HG02943 (cell line): ENCODE measurements around the gene CTNNA2.

ENCODE experiments used
- ATAC-seq: cut with Tn5 transposase; IDR thresholded peaks from one replicate; pipeline ENCODE4 v1.9.1; 2021; ENCODE audit warnings: mild to moderate bottlenecking, low read depth, moderate library complexity; ENCODE audit not compliant: unreplicated experiment

Gene CTNNA2

GRCh38 chr2:79611448-79612016, 98.7 kb downstream of the CTNNA2 start:
- ATAC-seq, result no peak

GRCh38 chr2:79612999-79613398, 100.1 kb downstream of the CTNNA2 start:
- no peak for ATAC-seq

GRCh38 chr2:79619442-79619841, 106.6 kb downstream of the CTNNA2 start:
- ATAC-seq, result no peak

GRCh38 chr2:79619976-79620375, 107.1 kb downstream of the CTNNA2 start:
- no peak for ATAC-seq

- ATAC-seq, result no peak
Measured at GRCh38 chr2:79620679-79621078, 107.8 kb downstream of the CTNNA2 start.

- ATAC-seq, result no peak
Measured at GRCh38 chr2:79621252-79621651, 108.4 kb downstream of the CTNNA2 start.

- ATAC-seq, result no peak
Measured at GRCh38 chr2:79621755-79622154, 108.9 kb downstream of the CTNNA2 start.

GRCh38 chr2:79622508-79622907, 109.7 kb downstream of the CTNNA2 start:
- ATAC-seq, result no peak

- no peak for ATAC-seq
Measured at GRCh38 chr2:79627237-79627636, 114.4 kb downstream of the CTNNA2 start.

GRCh38 chr2:79630060-79630459, 117.2 kb downstream of the CTNNA2 start:
- ATAC-seq, result no peak

GRCh38 chr2:79630972-79631557, 118.2 kb downstream of the CTNNA2 start:
- ATAC-seq, result no peak

GRCh38 chr2:79638410-79638809, 125.6 kb downstream of the CTNNA2 start:
- ATAC-seq, result no peak

- no peak for ATAC-seq
Measured at GRCh38 chr2:79638954-79639353, 126.1 kb downstream of the CTNNA2 start.

- ATAC-seq, result no peak
Measured at GRCh38 chr2:79640001-79640400, 127.2 kb downstream of the CTNNA2 start.

GRCh38 chr2:79649531-79649930, 136.7 kb downstream of the CTNNA2 start:
- no peak for ATAC-seq

- ATAC-seq, result no peak
Measured at GRCh38 chr2:79660557-79660956, 147.7 kb downstream of the CTNNA2 start.

- ATAC-seq, result no peak
Measured at GRCh38 chr2:79665091-79665490, 152.2 kb downstream of the CTNNA2 start.

- ATAC-seq, result no peak
Measured at GRCh38 chr2:79666430-79666829, 153.6 kb downstream of the CTNNA2 start.

- ATAC-seq, result no peak
Measured at GRCh38 chr2:79669714-79670113, 156.9 kb downstream of the CTNNA2 start.

- ATAC-seq, result no peak
Measured at GRCh38 chr2:79670198-79670597, 157.3 kb downstream of the CTNNA2 start.

- ATAC-seq, result no peak
Measured at GRCh38 chr2:79686884-79687283, 174.0 kb downstream of the CTNNA2 start.

GRCh38 chr2:79695248-79695647, 182.4 kb downstream of the CTNNA2 start:
- ATAC-seq, result no peak

GRCh38 chr2:79697200-79697599, 184.3 kb downstream of the CTNNA2 start:
- no peak for ATAC-seq
